Measurements from ENCODE around the gene APRT.

The APRT gene

GRCh38 chr16:88811769-88812512 lies at the start of gene APRT:
TSS of gene APRT (minus strand) at chr16:88811928. CDS start at chr16:88811899, 29 bp downstream.
- DNase-seq, result peak; percentile 98

- DNase-seq, result no peak
These were observed 49.6 kb upstream of the APRT start for GRCh38 chr16:88861359-88861758.

- DNase-seq, result no peak
These were observed 47.8 kb upstream of the APRT start for GRCh38 chr16:88859381-88860091.

- DNase-seq, result peak; percentile 74
These were observed 46.1 kb upstream of the APRT start for GRCh38 chr16:88857728-88858339.

GRCh38 chr16:88856828-88857727 lies 45.4 kb upstream of the APRT start, which contains the start of the genes GALNS and TRAPPC2L:
TSS of gene GALNS (minus strand) at chr16:88856947. CDS start at chr16:88856877, 70 bp downstream.
TSS of gene TRAPPC2L (plus strand) at chr16:88857127. CDS start at chr16:88857151, 24 bp downstream.
- DNase-seq, result peak; percentile 100

- no peak for DNase-seq
These were observed 44.5 kb upstream of the APRT start for GRCh38 chr16:88856122-88856827.

- DNase-seq, result no peak
These were observed 44.0 kb upstream of the APRT start for GRCh38 chr16:88855736-88856121.

- DNase-seq, result no peak
These were observed 43.4 kb upstream of the APRT start for GRCh38 chr16:88855176-88855575.

- peak; percentile 16 for DNase-seq
These were observed 42.8 kb upstream of the APRT start for GRCh38 chr16:88854306-88855111.

GRCh38 chr16:88853325-88853941 lies 41.7 kb upstream of the APRT start:
- no peak for DNase-seq

GRCh38 chr16:88851616-88852015 lies 39.9 kb upstream of the APRT start:
- DNase-seq, result no peak

GRCh38 chr16:88850531-88851199 lies 38.9 kb upstream of the APRT start:
- no peak for DNase-seq

- no peak for DNase-seq
These were observed 36.8 kb upstream of the APRT start for GRCh38 chr16:88848557-88848956.

GRCh38 chr16:88847654-88848053 lies 35.9 kb upstream of the APRT start:
- no peak for DNase-seq

GRCh38 chr16:88846088-88846487 lies 34.4 kb upstream of the APRT start:
- no peak for DNase-seq

GRCh38 chr16:88844419-88845036 lies 32.8 kb upstream of the APRT start:
- no peak for DNase-seq

GRCh38 chr16:88843256-88843655 lies 31.5 kb upstream of the APRT start:
- no peak for DNase-seq

- DNase-seq, result no peak
These were observed 31.1 kb upstream of the APRT start for GRCh38 chr16:88842806-88843205.

GRCh38 chr16:88842308-88842756 lies 30.6 kb upstream of the APRT start:
- no peak for DNase-seq

Data from stimulated activated CD4-positive, alpha-beta T cell treated with anti-CD3 and anti-CD28 coated beads, Interleukin-12 subunit alpha, Interleukin-12 subunit beta, amount 100 ng/mL, for 4 hours (primary cell).